HEK293 (cell line): ENCODE data around the gene ARMC5.
A peak's percentile ranks its signal among the peaks of the same experiment; 100 is the strongest.

Experiments used
- CTCF ChIA-PET: fragments of 350-600 bp; formaldehyde crosslinking; extraction: SDS; loops from one replicate; lab custom pipeline; 2021; ENCODE audit warnings: antibody characterized with exemption; lab: Yijun Ruan, JAX
- POLR2A ChIA-PET: fragments of 300-600 bp; formaldehyde crosslinking; extraction: SDS; loops from one replicate; lab custom pipeline; 2020; ENCODE audit warnings: antibody characterized with exemption, inconsistent platforms; lab: Yijun Ruan, JAX
- H3K27ac ChIP-seq: fragments of 200-500 bp; sonication (Bioruptor generic); 2 replicates; pipeline ENCODE4 v1.5.1; 2014; ENCODE audit warnings: low read depth, low read length, control low read depth, inconsistent platforms; ENCODE audit errors: extremely low read depth
- H3K36me3 ChIP-seq, 2 experiments: fragments of 200-500 bp in 1 of 2; sonication (Bioruptor generic) in 1 of 2; 1 replicate in 1 of 2; 2 replicates in 1 of 2; pipeline ENCODE4 v1.5.1; 2014 to 2017; ENCODE audit warnings: inconsistent platforms in 2 of 2, low read length in 2 of 2; ENCODE audit not compliant: control insufficient read depth in 2 of 2, insufficient read depth in 1 of 2
- H3K4me1 ChIP-seq: fragments of 200-500 bp; sonication (Bioruptor generic); 2 replicates; pipeline ENCODE4 v1.5.1; 2014; ENCODE audit warnings: mild to moderate bottlenecking, low read length, inconsistent platforms; ENCODE audit not compliant: control insufficient read depth, insufficient read depth
- H3K4me3 ChIP-seq: 2 replicates; pipeline ENCODE4 v1.5.1; 2011; ENCODE audit warnings: low read depth, mild to moderate bottlenecking, control low read depth, low read length, moderate library complexity
- H3K9me3 ChIP-seq: fragments of 200-500 bp; sonication (Bioruptor generic); 2 replicates; pipeline ENCODE4 v1.5.1; 2014; ENCODE audit warnings: low read depth, low read length, inconsistent platforms; ENCODE audit not compliant: control insufficient read depth, insufficient read depth
- ATF2 ChIP-seq: fragments of 450-650 bp; formaldehyde crosslinking; IDR thresholded peaks from 2 replicates; pipeline ENCODE4 v1.5.1; 2016; ENCODE audit warnings: missing biosample characterization, missing genetic modification characterization, low read depth
- BCL6B ChIP-seq: fragments of 450-650 bp; formaldehyde crosslinking; IDR thresholded peaks from 2 replicates; pipeline ENCODE4 v1.5.1; 2017; ENCODE audit warnings: missing biosample characterization, missing genetic modification characterization
- KLF9 ChIP-seq: fragments of 450-650 bp; formaldehyde crosslinking; IDR thresholded peaks from 2 replicates; pipeline ENCODE4 v1.5.1; 2016; ENCODE audit warnings: missing biosample characterization, missing genetic modification characterization, low read depth
- OVOL3 ChIP-seq: fragments of 450-650 bp; formaldehyde crosslinking; IDR thresholded peaks from 2 replicates; pipeline ENCODE4 v1.5.1; 2016; ENCODE audit warnings: missing biosample characterization, missing genetic modification characterization
- PRDM10 ChIP-seq: fragments of 450-650 bp; formaldehyde crosslinking; IDR thresholded peaks from 2 replicates; pipeline ENCODE4 v1.5.1; 2016; ENCODE audit warnings: missing biosample characterization, missing genetic modification characterization
- PRDM6 ChIP-seq: fragments of 450-650 bp; formaldehyde crosslinking; IDR thresholded peaks from 2 replicates; pipeline ENCODE4 v1.5.1; 2017; ENCODE audit warnings: missing biosample characterization, missing genetic modification characterization
- SCRT1 ChIP-seq: fragments of 450-650 bp; formaldehyde crosslinking; IDR thresholded peaks from 2 replicates; pipeline ENCODE4 v1.5.1; 2016; ENCODE audit warnings: missing biosample characterization, missing genetic modification characterization, borderline replicate concordance
- SP2 ChIP-seq: fragments of 450-650 bp; formaldehyde crosslinking; IDR thresholded peaks from 2 replicates; pipeline ENCODE4 v1.5.1; 2016; ENCODE audit warnings: missing biosample characterization, missing genetic modification characterization
- SP3 ChIP-seq: fragments of 450-650 bp; formaldehyde crosslinking; IDR thresholded peaks from 2 replicates; pipeline ENCODE4 v1.5.1; 2016; ENCODE audit warnings: missing biosample characterization, missing genetic modification characterization
- ZBTB17 ChIP-seq: fragments of 450-650 bp; formaldehyde crosslinking; IDR thresholded peaks from 2 replicates; pipeline ENCODE4 v1.5.1; 2016; ENCODE audit warnings: missing biosample characterization, missing genetic modification characterization
- ZBTB21 ChIP-seq: fragments of 450-650 bp; formaldehyde crosslinking; IDR thresholded peaks from 2 replicates; pipeline ENCODE4 v1.5.1; 2017; ENCODE audit warnings: missing biosample characterization, missing genetic modification characterization
- ZEB2 ChIP-seq: fragments of 450-650 bp; formaldehyde crosslinking; IDR thresholded peaks from 2 replicates; pipeline ENCODE4 v1.5.1; 2016; ENCODE audit warnings: missing biosample characterization, missing genetic modification characterization
- ZFP69B ChIP-seq: fragments of 450-650 bp; formaldehyde crosslinking; IDR thresholded peaks from 2 replicates; pipeline ENCODE4 v1.5.1; 2016; ENCODE audit warnings: missing biosample characterization, missing genetic modification characterization
- ZNF140 ChIP-seq: fragments of 450-650 bp; formaldehyde crosslinking; IDR thresholded peaks from 2 replicates; pipeline ENCODE4 v1.5.1; 2016; ENCODE audit warnings: missing biosample characterization, missing genetic modification characterization
- ZNF157 ChIP-seq: fragments of 450-650 bp; formaldehyde crosslinking; IDR thresholded peaks from 2 replicates; pipeline ENCODE4 v1.5.1; 2016; ENCODE audit warnings: missing biosample characterization, missing genetic modification characterization
- ZNF184 ChIP-seq: fragments of 450-650 bp; IDR thresholded peaks from 2 replicates; pipeline ENCODE4 v1.5.1; 2018; ENCODE audit warnings: missing biosample characterization, mild to moderate bottlenecking, missing genetic modification characterization
- ZNF302 ChIP-seq: fragments of 450-650 bp; formaldehyde crosslinking; IDR thresholded peaks from 2 replicates; pipeline ENCODE4 v1.5.1; 2016; ENCODE audit warnings: missing biosample characterization, missing genetic modification characterization, low read depth
- ZNF394 ChIP-seq: fragments of 450-650 bp; formaldehyde crosslinking; IDR thresholded peaks from 2 replicates; pipeline ENCODE4 v1.5.1; 2016; ENCODE audit warnings: missing biosample characterization, missing genetic modification characterization, mild to moderate bottlenecking, moderate library complexity, borderline replicate concordance
- ZNF398 ChIP-seq: fragments of 450-650 bp; formaldehyde crosslinking; IDR thresholded peaks from 2 replicates; pipeline ENCODE4 v1.5.1; 2017; ENCODE audit warnings: missing biosample characterization, missing genetic modification characterization
- ZNF549 ChIP-seq: fragments of 450-650 bp; IDR thresholded peaks from 2 replicates; pipeline ENCODE4 v1.5.1; 2018; ENCODE audit warnings: missing biosample characterization, missing genetic modification characterization, mild to moderate bottlenecking, inconsistent platforms, moderate library complexity
- ZNF600 ChIP-seq: fragments of 450-650 bp; formaldehyde crosslinking; IDR thresholded peaks from 2 replicates; pipeline ENCODE4 v1.5.1; 2016; ENCODE audit warnings: missing biosample characterization, missing genetic modification characterization
- ZNF610 ChIP-seq: fragments of 450-650 bp; formaldehyde crosslinking; IDR thresholded peaks from 2 replicates; pipeline ENCODE4 v1.5.1; 2016; ENCODE audit warnings: missing biosample characterization, missing genetic modification characterization, borderline replicate concordance
- ZNF629 ChIP-seq: fragments of 450-650 bp; formaldehyde crosslinking; IDR thresholded peaks from 2 replicates; pipeline ENCODE4 v1.5.1; 2017; ENCODE audit warnings: missing biosample characterization, missing genetic modification characterization
- ZNF660 ChIP-seq: fragments of 450-650 bp; IDR thresholded peaks from 2 replicates; pipeline ENCODE4 v1.5.1; 2018; ENCODE audit warnings: missing biosample characterization, mild to moderate bottlenecking, missing genetic modification characterization
- ZSCAN23 ChIP-seq: fragments of 450-650 bp; formaldehyde crosslinking; IDR thresholded peaks from 2 replicates; pipeline ENCODE4 v1.5.1; 2016; ENCODE audit warnings: missing biosample characterization, missing genetic modification characterization

Gene ARMC5

GRCh38 chr16:31459687-31460581, 633 bp downstream of the ARMC5 start:
- Histone ChIP-seq H3K36me3 (peaks cover 0 to 50% of the 10 kb centered on the region in 2 experiments; a peak in 2 of 3 replicates), H3K9me3 (no peaks in the 10 kb centered on the region), H3K4me3 (peak overlapping the region; percentile 85), H3K27ac (peak overlapping the region; percentile 83), H3K4me1 (0 out of 2 replicates have a peak, but pooled peaks cover 3% of the 10 kb centered on the region)
- ChIA-PET CTCF (interaction anchor here (0.6 to 2.4 kb wide), 22 partner anchors 8 to 1072 kb away, joined by 3 to 13 read pairs (median 4); partner anchors contain the start of genes HSD3B7, ORAI3, SLC5A2 and ZNF843), POLR2A (interaction anchor here (0.5 to 2.3 kb wide), 20 partner anchors 8 to 1045 kb away, joined by 3 to 16 read pairs (median 4); partner anchors contain the start of genes FUS, KAT8, RUSF1 and TGFB1I1)
- TF ChIP-seq ZEB2 (tag by site-specific recombination) (peak; percentile 60; the same call in 1 of the 2 replicates), ZNF157 (tag by site-specific recombination) (no peak), BCL6B (peak; percentile 99), ZFP69B (tag by site-specific recombination) (0 out of 2 replicates have a peak, but pooled peaks have one; percentile 20), ZNF600 (peak; percentile 82), ZNF549 (peak; percentile 92), ZNF184 (peak; percentile 46; the same call in 1 of the 2 replicates), SP2 (tag by site-specific recombination) (peak; percentile 2), ZNF394 (tag by site-specific recombination) (peak; percentile 37; the same call in 1 of the 2 replicates), PRDM6 (no peak), ZSCAN23 (no peak), ZNF610 (no peak; the same call in 1 of the 2 replicates), KLF9 (tag by site-specific recombination) (peak; percentile 93), SCRT1 (no peak), ZNF629 (tag by site-specific recombination) (peak; percentile 84), OVOL3 (tag by site-specific recombination) (no peak), ZNF660 (0 out of 2 replicates have a peak, but pooled peaks have one; percentile 8), ZNF302 (no peak), ZBTB21 (tag by site-specific recombination) (peak; percentile 94), ATF2 (tag by site-specific recombination) (peak; percentile 90), PRDM10 (tag by site-specific recombination) (peak; percentile 70), SP3 (tag by site-specific recombination) (peak; percentile 83), ZNF140 (no peak), ZNF398 (tag by site-specific recombination) (0 out of 2 replicates have a peak, but pooled peaks have one; percentile 8), ZBTB17 (peak; percentile 9)
